Spleen (tissue), 3 donors: ENCODE measurements around the gene PHYKPL.

Source experiments
- POLR2A ChIP-seq, 3 donors: fragments of 450-650 bp; IDR thresholded peaks; one replicate each; pipeline ENCODE4 v1.5.1; 2017; ENCODE audit warnings: antibody characterized with exemption in 3 of 3, mild to moderate bottlenecking in 1 of 3
- POLR2AphosphoS5 ChIP-seq, 3 donors: sonication (generic); formaldehyde crosslinking; IDR thresholded peaks; one replicate each; pipeline ENCODE4 v1.5.1; 2017; ENCODE audit warnings: antibody characterized with exemption in 3 of 3

DNA sequence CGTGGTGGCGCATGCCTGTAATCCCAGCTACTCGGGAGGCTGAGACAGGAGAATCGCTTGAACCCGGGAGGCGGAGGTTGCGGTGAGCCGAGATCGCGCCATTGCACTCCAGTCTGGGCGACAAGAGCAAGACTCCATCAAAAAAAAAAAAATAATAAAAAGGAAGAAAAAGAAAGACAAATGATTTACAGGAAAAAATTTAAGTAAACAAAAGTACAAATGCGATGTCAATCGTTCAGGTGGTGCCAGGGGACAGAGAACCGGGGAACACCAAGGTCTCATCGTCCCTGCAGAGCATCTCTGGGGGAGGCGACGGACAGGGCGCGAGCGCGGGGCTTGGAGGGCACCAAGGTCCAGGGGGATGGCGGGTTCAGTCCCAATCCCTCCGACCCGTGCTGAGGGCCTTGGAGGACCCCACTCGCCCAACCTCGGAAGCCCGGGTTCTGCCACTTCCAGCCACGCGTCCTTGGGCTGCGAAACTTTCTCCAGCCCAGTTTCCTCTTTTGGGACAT lies 28.9 kb downstream of the PHYKPL start:
- TF ChIP-seq POLR2A (IDR thresholded peaks at IDR 0.05): no peak
- TF ChIP-seq POLR2AphosphoS5 (IDR thresholded peaks at IDR 0.05): no peak
